Measurements from ENCODE around the gene HCN3. TPM values are rescaled to one million over a fixed set of nuclear protein-coding genes. Genes with fewer than 3 reads are reported as not detected.

The HCN3 gene
- total and polyA plus RNA-seq, 4 donors = 0.13 to 5.7 (median 2.4) TPM

GRCh38 chr1:155297384-155297783 lies 20.1 kb downstream of the HCN3 start:
- Histone ChIP-seq H3K27me3 (ENCODE audit: control insufficient read depth in 1 of 2, insufficient read depth in 2 of 2, low read length in 1 of 2) (no peaks in the 10 kb centered on the region), H3K4me1 (ENCODE audit: control insufficient read depth in 1 of 2, insufficient read depth in 2 of 2, low read length in 2 of 2) (no peaks in the 10 kb centered on the region), H3K4me3 (ENCODE audit: low read length in 2 of 2) (no peak overlapping the region), H3K27ac (ENCODE audit: low read depth in 1 of 2, low read length in 2 of 2) (no peak overlapping the region), H3K9me3 (ENCODE audit: control insufficient read depth, low read length) (no peaks in the 10 kb centered on the region), H3K36me3 (ENCODE audit: control insufficient read depth in 1 of 2, insufficient read depth in 2 of 2, low read length in 1 of 2) (no peaks in the 10 kb centered on the region)
- 63% methylated on average over 7 of the region's 7 CpGs for WGBS, 2 donors
- DNase-seq = no peak
- ATAC-seq (ENCODE audit: low FRiP score) = no peak
- intact Hi-C loops (cut with DNase I) = no loop called here

GRCh38 chr1:155300024-155300423 lies 22.8 kb downstream of the HCN3 start:
- WGBS, 2 donors = 92 to 94% methylated on average over 8 of the region's 8 CpGs
- no peaks in the 10 kb centered on the region for H3K36me3 ChIP-seq (ENCODE audit: control insufficient read depth in 1 of 2, insufficient read depth in 2 of 2, low read length in 1 of 2)
- intact Hi-C loops (cut with DNase I) = no loop called here
- H3K27ac ChIP-seq (ENCODE audit: low read depth in 1 of 2, low read length in 2 of 2) = no peak overlapping the region
- H3K9me3 ChIP-seq (ENCODE audit: control insufficient read depth, low read length) = no peaks in the 10 kb centered on the region
- DNase-seq (no peak), ATAC-seq (ENCODE audit: low FRiP score) (no peak)
- H3K27me3 ChIP-seq (ENCODE audit: control insufficient read depth in 1 of 2, insufficient read depth in 2 of 2, low read length in 1 of 2) = no peaks in the 10 kb centered on the region
- H3K4me3 ChIP-seq (ENCODE audit: low read length in 2 of 2) = no peak overlapping the region
- no peaks in the 10 kb centered on the region for H3K4me1 ChIP-seq (ENCODE audit: control insufficient read depth in 1 of 2, insufficient read depth in 2 of 2, low read length in 2 of 2)

GRCh38 chr1:155300553-155301329 lies 23.5 kb downstream of the HCN3 start:
- ATAC-seq (ENCODE audit: low FRiP score) (no peak), DNase-seq (no peak)
- Histone ChIP-seq H3K4me3 (ENCODE audit: low read length in 2 of 2) (no peak overlapping the region), H3K36me3 (ENCODE audit: control insufficient read depth in 1 of 2, insufficient read depth in 2 of 2, low read length in 1 of 2) (no peaks in the 10 kb centered on the region), H3K4me1 (ENCODE audit: control insufficient read depth in 1 of 2, insufficient read depth in 2 of 2, low read length in 2 of 2) (no peaks in the 10 kb centered on the region), H3K27ac (ENCODE audit: low read depth in 1 of 2, low read length in 2 of 2) (no peak overlapping the region), H3K9me3 (ENCODE audit: control insufficient read depth, low read length) (no peaks in the 10 kb centered on the region), H3K27me3 (ENCODE audit: control insufficient read depth in 1 of 2, insufficient read depth in 2 of 2, low read length in 1 of 2) (no peaks in the 10 kb centered on the region)
- intact Hi-C loops (cut with DNase I) = no loop called here
- WGBS, 2 donors = 84 to 86% methylated on average over 9 of the region's 9 CpGs

GRCh38 chr1:155301342-155301841 lies 24.1 kb downstream of the HCN3 start, which contains the start of gene PKLR:
TSS of gene PKLR (minus strand) at chr1:155301438. CDS start at chr1:155301395, 43 bp downstream.
- ATAC-seq (ENCODE audit: low FRiP score) (no peak), DNase-seq (no peak)
- Histone ChIP-seq H3K27me3 (ENCODE audit: control insufficient read depth in 1 of 2, insufficient read depth in 2 of 2, low read length in 1 of 2) (no peaks in the 10 kb centered on the region), H3K27ac (ENCODE audit: low read depth in 1 of 2, low read length in 2 of 2) (no peak within 1 kb of the TSS), H3K36me3 (ENCODE audit: control insufficient read depth in 1 of 2, insufficient read depth in 2 of 2, low read length in 1 of 2) (no peaks in the 10 kb centered on the region), H3K9me3 (ENCODE audit: control insufficient read depth, low read length) (no peaks in the 10 kb centered on the region), H3K4me3 (ENCODE audit: low read length in 2 of 2) (no peak within 1 kb of the TSS), H3K4me1 (ENCODE audit: control insufficient read depth in 1 of 2, insufficient read depth in 2 of 2, low read length in 2 of 2) (no peaks in the 10 kb centered on the region)
- intact Hi-C loops (cut with DNase I) = no loop called here
- 83 to 87% methylated on average over 5 of the region's 5 CpGs for WGBS, 2 donors

- H3K27me3 ChIP-seq (ENCODE audit: control insufficient read depth in 1 of 2, insufficient read depth in 2 of 2, low read length in 1 of 2) = no peaks in the 10 kb centered on the region
- H3K9me3 ChIP-seq (ENCODE audit: control insufficient read depth, low read length) = no peaks in the 10 kb centered on the region
- WGBS, 2 donors = 78 to 80% methylated on average over 11 of the region's 11 CpGs
- ATAC-seq (ENCODE audit: low FRiP score) (no peak), DNase-seq (no peak)
- H3K27ac ChIP-seq (ENCODE audit: low read depth in 1 of 2, low read length in 2 of 2) = no peak overlapping the region
- intact Hi-C loops (cut with DNase I) = loop anchor here in 1 of 2 donors (5.0 kb wide), 2 partner anchors 32 to 112 kb away; partner anchors contain the start of gene CLK2
- no peaks in the 10 kb centered on the region for H3K4me1 ChIP-seq (ENCODE audit: control insufficient read depth in 1 of 2, insufficient read depth in 2 of 2, low read length in 2 of 2)
- no peak overlapping the region for H3K4me3 ChIP-seq (ENCODE audit: low read length in 2 of 2)
- H3K36me3 ChIP-seq (ENCODE audit: control insufficient read depth in 1 of 2, insufficient read depth in 2 of 2, low read length in 1 of 2) = no peaks in the 10 kb centered on the region
These were observed 27.3 kb downstream of the HCN3 start for GRCh38 chr1:155304558-155305063.

- no peak for DNase-seq
- Histone ChIP-seq H3K27ac (ENCODE audit: low read depth in 1 of 2, low read length in 2 of 2) (no peak overlapping the region), H3K36me3 (ENCODE audit: control insufficient read depth in 1 of 2, insufficient read depth in 2 of 2, low read length in 1 of 2) (no peaks in the 10 kb centered on the region), H3K27me3 (ENCODE audit: control insufficient read depth in 1 of 2, insufficient read depth in 2 of 2, low read length in 1 of 2) (no peaks in the 10 kb centered on the region), H3K4me3 (ENCODE audit: low read length in 2 of 2) (no peak overlapping the region), H3K4me1 (ENCODE audit: control insufficient read depth in 1 of 2, insufficient read depth in 2 of 2, low read length in 2 of 2) (no peaks in the 10 kb centered on the region), H3K9me3 (ENCODE audit: control insufficient read depth, low read length) (no peaks in the 10 kb centered on the region)
- intact Hi-C loops (cut with DNase I) = loop anchor here in 1 of 2 donors (5.0 kb wide), 2 partner anchors 34 to 114 kb away; partner anchors contain the start of gene CLK2
- ATAC-seq (ENCODE audit: low FRiP score) = no peak
- WGBS, 2 donors = 69 to 75% methylated on average over 7 of the region's 7 CpGs
These were observed 28.7 kb downstream of the HCN3 start for GRCh38 chr1:155305881-155306391.

- WGBS, 2 donors = 43 to 46% methylated on average over 6 of the region's 6 CpGs
- intact Hi-C loops (cut with DNase I) = loop anchor here in 1 of 2 donors (5.0 kb wide), 2 partner anchors 35 to 115 kb away; partner anchors contain the start of gene CLK2
These were observed 30.0 kb downstream of the HCN3 start for GRCh38 chr1:155307247-155307740.

GRCh38 chr1:155308493-155309422 lies 31.5 kb downstream of the HCN3 start, which contains the start of gene FDPS:
TSS of gene FDPS (plus strand) at chr1:155308866. CDS start at chr1:155309790, 924 bp downstream.
- Histone ChIP-seq H3K27me3 (ENCODE audit: control insufficient read depth in 1 of 2, insufficient read depth in 2 of 2, low read length in 1 of 2) (no peaks in the 10 kb centered on the region), H3K4me1 (ENCODE audit: control insufficient read depth in 1 of 2, insufficient read depth in 2 of 2, low read length in 2 of 2) (peaks cover 0 to 1% of the 10 kb centered on the region in 2 donors), H3K27ac (ENCODE audit: low read depth in 1 of 2, low read length in 2 of 2) (peak within 1 kb of the TSS in 1 of 2 donors; percentile 71), H3K4me3 (ENCODE audit: low read length in 2 of 2) (peak within 1 kb of the TSS; percentile 50 to 53), H3K36me3 (ENCODE audit: control insufficient read depth in 1 of 2, insufficient read depth in 2 of 2, low read length in 1 of 2) (peaks cover 0 to 1% of the 10 kb centered on the region in 2 donors), H3K9me3 (ENCODE audit: control insufficient read depth, low read length) (no peaks in the 10 kb centered on the region)
- intact Hi-C loops (cut with DNase I) = loop anchor here in 1 of 2 donors (2.0 to 5.0 kb wide), 3 partner anchors 14 to 116 kb away; partner anchors contain the start of gene CLK2
- DNase-seq (peak; percentile 99 to 100), ATAC-seq (ENCODE audit: low FRiP score) (peak; percentile 99)
- WGBS, 2 donors = 0% methylated on average over 51 of the region's 51 CpGs

More at GRCh38 chr1:155307247-155307740, 30.0 kb downstream of the HCN3 start:
- Histone ChIP-seq H3K4me3 (ENCODE audit: low read length in 2 of 2) (no peak overlapping the region), H3K4me1 (ENCODE audit: control insufficient read depth in 1 of 2, insufficient read depth in 2 of 2, low read length in 2 of 2) (peaks cover 0 to 1% of the 10 kb centered on the region in 2 donors), H3K36me3 (ENCODE audit: control insufficient read depth in 1 of 2, insufficient read depth in 2 of 2, low read length in 1 of 2) (no peaks in the 10 kb centered on the region), H3K27ac (ENCODE audit: low read depth in 1 of 2, low read length in 2 of 2) (no peak overlapping the region), H3K27me3 (ENCODE audit: control insufficient read depth in 1 of 2, insufficient read depth in 2 of 2, low read length in 1 of 2) (no peaks in the 10 kb centered on the region), H3K9me3 (ENCODE audit: control insufficient read depth, low read length) (no peaks in the 10 kb centered on the region)
- ATAC-seq (ENCODE audit: low FRiP score) = no peak
- no peak for DNase-seq
